ENCODE data around the gene PCDHB10.
"Not testable (repeated sequence)": the region's sequence is repeated elsewhere in the genome, so short reads cannot be mapped to it uniquely, and the experiment has no call there.

Gene PCDHB10

GRCh38 chr5:141196363-141196762, 4.2 kb downstream of the PCDHB10 start:
- Histone ChIP-seq H3F3A (ENCODE audit: low read depth) (no peaks in the 10 kb centered on the region), H4K20me1 (ENCODE audit: insufficient read depth, low read length, poor library complexity, severe bottlenecking) (no peaks in the 10 kb centered on the region), H3K4me3 (ENCODE audit: low read length, poor library complexity, severe bottlenecking) (no peak overlapping the region), H3K4me1 (ENCODE audit: insufficient read depth, low read length, poor library complexity, severe bottlenecking) (no peaks in the 10 kb centered on the region), H3K9ac (ENCODE audit: low read depth, low read length, poor library complexity, severe bottlenecking) (no peak overlapping the region), H3K27me3 (ENCODE audit: insufficient read depth, low read length, poor library complexity, severe bottlenecking) (no peaks in the 10 kb centered on the region), H3K36me3 (ENCODE audit: insufficient read depth, low read length) (no peaks in the 10 kb centered on the region), H2AFZ (ENCODE audit: low read length) (no peak overlapping the region), H3K4me2 (ENCODE audit: low read depth, low read length, poor library complexity, severe bottlenecking) (no peak overlapping the region), H3K9me3 (ENCODE audit: insufficient read depth, low read depth, low read length) (no peaks in the 10 kb centered on the region), H3K79me2 (ENCODE audit: insufficient read depth, low read length) (no peaks in the 10 kb centered on the region), H3K9me2 (replicated peaks; ENCODE audit: low read depth, low read length) (no peaks in the 10 kb centered on the region)
- TF ChIP-seq, protein P1, sequence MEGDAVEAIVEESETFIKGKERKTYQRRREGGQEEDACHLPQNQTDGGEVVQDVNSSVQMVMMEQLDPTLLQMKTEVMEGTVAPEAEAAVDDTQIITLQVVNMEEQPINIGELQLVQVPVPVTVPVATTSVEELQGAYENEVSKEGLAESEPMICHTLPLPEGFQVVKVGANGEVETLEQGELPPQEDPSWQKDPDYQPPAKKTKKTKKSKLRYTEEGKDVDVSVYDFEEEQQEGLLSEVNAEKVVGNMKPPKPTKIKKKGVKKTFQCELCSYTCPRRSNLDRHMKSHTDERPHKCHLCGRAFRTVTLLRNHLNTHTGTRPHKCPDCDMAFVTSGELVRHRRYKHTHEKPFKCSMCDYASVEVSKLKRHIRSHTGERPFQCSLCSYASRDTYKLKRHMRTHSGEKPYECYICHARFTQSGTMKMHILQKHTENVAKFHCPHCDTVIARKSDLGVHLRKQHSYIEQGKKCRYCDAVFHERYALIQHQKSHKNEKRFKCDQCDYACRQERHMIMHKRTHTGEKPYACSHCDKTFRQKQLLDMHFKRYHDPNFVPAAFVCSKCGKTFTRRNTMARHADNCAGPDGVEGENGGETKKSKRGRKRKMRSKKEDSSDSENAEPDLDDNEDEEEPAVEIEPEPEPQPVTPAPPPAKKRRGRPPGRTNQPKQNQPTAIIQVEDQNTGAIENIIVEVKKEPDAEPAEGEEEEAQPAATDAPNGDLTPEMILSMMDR (conservative IDR thresholded peaks at IDR 0.05; ENCODE audit: low read length): no peak
- no peak for TF ChIP-seq EZH2phosphoT487 (IDR thresholded peaks at IDR 0.05; ENCODE audit: borderline replicate concordance)

DNA sequence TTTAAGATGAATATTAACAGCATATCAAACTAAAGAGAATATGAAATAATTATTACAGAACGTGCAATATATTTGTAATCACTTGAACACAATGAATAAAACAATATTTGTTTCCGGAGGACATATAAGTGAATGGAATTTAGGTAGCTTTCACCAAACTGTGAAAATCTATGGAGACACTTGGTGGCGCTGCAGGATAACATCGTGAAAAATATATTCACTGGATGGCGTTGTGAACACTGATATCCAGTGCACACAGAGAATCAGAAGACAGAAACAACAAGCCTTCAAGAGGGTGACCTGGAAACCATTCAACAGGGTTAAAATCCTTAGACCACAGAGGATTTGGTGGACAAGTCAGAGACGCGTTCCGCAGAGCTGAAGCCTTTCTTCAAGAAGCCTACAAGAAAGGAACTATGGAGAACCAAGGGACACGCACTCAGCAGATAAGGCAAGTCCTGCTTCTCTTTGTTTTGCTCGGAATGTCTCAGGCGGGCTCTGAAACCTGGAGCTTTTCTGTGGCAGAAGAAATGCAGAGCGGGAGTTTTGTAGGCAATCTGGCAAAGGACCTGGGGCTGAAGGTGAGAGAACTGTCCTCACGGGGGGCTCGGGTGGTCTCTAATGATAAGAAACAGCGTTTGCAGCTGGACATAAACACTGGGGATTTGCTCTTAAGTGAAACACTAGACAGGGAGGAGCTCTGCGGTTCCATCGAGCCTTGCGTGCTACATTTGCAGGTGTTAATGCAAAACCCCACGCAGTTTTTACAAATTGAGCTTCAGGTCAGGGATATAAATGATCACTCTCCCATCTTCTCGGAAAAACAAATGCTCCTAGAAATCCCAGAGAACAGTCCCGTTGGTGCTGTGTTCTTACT, 7.4 kb downstream of the PCDHB10 start, which contains the start of gene PCDHB11:
PCDHB11 (plus strand) TSS at position 269 of the 877 bp plus-strand sequence; CDS start at position 417, 148 bp downstream.
- no peaks in the 10 kb centered on the region for H3F3A ChIP-seq (ENCODE audit: low read depth)
- H3K9me3 ChIP-seq (ENCODE audit: insufficient read depth, low read depth, low read length): no peaks in the 10 kb centered on the region
- no peak within 1 kb of the TSS for H3K4me2 ChIP-seq (ENCODE audit: low read depth, low read length, poor library complexity, severe bottlenecking)
- no peaks in the 10 kb centered on the region for H3K9me2 ChIP-seq (replicated peaks; ENCODE audit: low read depth, low read length)
- H3K4me3 ChIP-seq (ENCODE audit: low read length, poor library complexity, severe bottlenecking): no peak within 1 kb of the TSS
- no peaks in the 10 kb centered on the region for H3K79me2 ChIP-seq (ENCODE audit: insufficient read depth, low read length)
- no peaks in the 10 kb centered on the region for H3K27me3 ChIP-seq (ENCODE audit: insufficient read depth, low read length, poor library complexity, severe bottlenecking)
- H4K20me1 ChIP-seq (ENCODE audit: insufficient read depth, low read length, poor library complexity, severe bottlenecking): no peaks in the 10 kb centered on the region
- no peak within 1 kb of the TSS for H2AFZ ChIP-seq (ENCODE audit: low read length)
- no peak within 1 kb of the TSS for H3K9ac ChIP-seq (ENCODE audit: low read depth, low read length, poor library complexity, severe bottlenecking)
- no peaks in the 10 kb centered on the region for H3K4me1 ChIP-seq (ENCODE audit: insufficient read depth, low read length, poor library complexity, severe bottlenecking)
- TF ChIP-seq, protein P1 (conservative IDR thresholded peaks at IDR 0.05; ENCODE audit: low read length): peak; percentile 61
- no peak for TF ChIP-seq EZH2phosphoT487 (IDR thresholded peaks at IDR 0.05; ENCODE audit: borderline replicate concordance)
- no peaks in the 10 kb centered on the region for H3K36me3 ChIP-seq (ENCODE audit: insufficient read depth, low read length)

DNA sequence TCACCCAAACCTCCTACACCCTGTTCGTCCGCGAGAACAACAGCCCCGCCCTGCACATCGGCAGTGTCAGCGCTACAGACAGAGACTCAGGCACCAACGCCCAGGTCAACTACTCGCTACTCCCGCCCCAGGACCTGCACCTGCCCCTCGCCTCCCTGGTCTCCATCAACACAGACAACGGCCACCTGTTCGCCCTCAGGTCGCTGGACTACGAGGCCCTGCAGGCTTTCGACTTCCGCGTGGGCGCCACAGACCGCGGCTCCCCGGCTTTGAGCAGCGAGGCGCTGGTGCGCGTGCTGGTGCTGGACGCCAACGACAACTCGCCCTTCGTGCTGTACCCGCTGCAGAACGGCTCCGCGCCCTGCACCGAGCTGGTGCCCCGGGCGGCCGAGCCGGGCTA, 9.0 kb downstream of the PCDHB10 start:
- H3K4me2 ChIP-seq (ENCODE audit: low read depth, low read length, poor library complexity, severe bottlenecking); H3K9ac ChIP-seq (ENCODE audit: low read depth, low read length, poor library complexity, severe bottlenecking); H4K20me1 ChIP-seq (ENCODE audit: insufficient read depth, low read length, poor library complexity, severe bottlenecking); H3K9me2 ChIP-seq (replicated peaks; ENCODE audit: low read depth, low read length); H3K27me3 ChIP-seq (ENCODE audit: insufficient read depth, low read length, poor library complexity, severe bottlenecking); H2AFZ ChIP-seq (ENCODE audit: low read length); H3F3A ChIP-seq (ENCODE audit: low read depth); H3K79me2 ChIP-seq (ENCODE audit: insufficient read depth, low read length); H3K9me3 ChIP-seq (ENCODE audit: insufficient read depth, low read depth, low read length); H3K4me1 ChIP-seq (ENCODE audit: insufficient read depth, low read length, poor library complexity, severe bottlenecking); H3K4me3 ChIP-seq (ENCODE audit: low read length, poor library complexity, severe bottlenecking); H3K36me3 ChIP-seq (ENCODE audit: insufficient read depth, low read length): not testable (repeated sequence)

DNA sequence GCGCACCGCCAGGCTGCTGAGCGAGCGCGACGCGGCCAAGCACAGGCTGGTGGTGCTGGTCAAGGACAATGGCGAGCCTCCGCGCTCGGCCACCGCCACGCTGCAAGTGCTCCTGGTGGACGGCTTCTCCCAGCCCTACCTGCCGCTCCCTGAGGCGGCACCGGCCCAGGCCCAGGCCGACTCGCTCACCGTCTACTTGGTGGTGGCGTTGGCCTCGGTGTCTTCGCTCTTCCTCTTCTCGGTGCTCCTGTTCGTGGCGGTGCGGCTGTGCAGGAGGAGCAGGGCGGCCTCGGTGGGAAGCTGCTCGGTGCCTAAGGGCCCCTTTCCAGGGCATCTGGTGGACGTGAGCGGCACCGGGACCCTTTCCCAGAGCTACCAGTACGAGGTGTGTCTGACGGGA, 9.5 kb downstream of the PCDHB10 start:
- not testable (repeated sequence) for H3K9me3 ChIP-seq (ENCODE audit: insufficient read depth, low read depth, low read length); H3F3A ChIP-seq (ENCODE audit: low read depth); H3K4me2 ChIP-seq (ENCODE audit: low read depth, low read length, poor library complexity, severe bottlenecking); H3K4me3 ChIP-seq (ENCODE audit: low read length, poor library complexity, severe bottlenecking); H3K79me2 ChIP-seq (ENCODE audit: insufficient read depth, low read length); H3K36me3 ChIP-seq (ENCODE audit: insufficient read depth, low read length); H3K4me1 ChIP-seq (ENCODE audit: insufficient read depth, low read length, poor library complexity, severe bottlenecking); H3K9ac ChIP-seq (ENCODE audit: low read depth, low read length, poor library complexity, severe bottlenecking); H2AFZ ChIP-seq (ENCODE audit: low read length); H4K20me1 ChIP-seq (ENCODE audit: insufficient read depth, low read length, poor library complexity, severe bottlenecking); H3K9me2 ChIP-seq (replicated peaks; ENCODE audit: low read depth, low read length); H3K27me3 ChIP-seq (ENCODE audit: insufficient read depth, low read length, poor library complexity, severe bottlenecking)
